Peyer's patch (tissue), 4 donors: ENCODE results near the gene EYA2. TPM values are rescaled to one million over a fixed set of nuclear protein-coding genes. Genes with fewer than 3 reads are reported as not detected.

Experiments
- DNase-seq, 3 donors: peaks; one replicate each; pipeline ENCODE4 v3.0.0-alpha.2; 2017 to 2019
- H3K27ac ChIP-seq, 4 donors: fragments of 200-600 bp; sonication (generic); one replicate each; pipeline ENCODE4 v1.5.1; 2016 to 2019
- H3K27me3 ChIP-seq, 2 donors: fragments of 200-600 bp; sonication (generic); one replicate each; pipeline ENCODE4 v1.5.1; 2019
- H3K36me3 ChIP-seq, 3 donors: fragments of 200-600 bp; sonication (generic); one replicate each; pipeline ENCODE4 v1.5.1; 2016 to 2019
- H3K4me1 ChIP-seq, 4 donors: fragments of 200-600 bp; sonication (generic); one replicate each; pipeline ENCODE4 v1.5.1; 2016 to 2019
- H3K4me3 ChIP-seq, 4 donors: fragments of 200-600 bp; sonication (generic); 1 replicate in 3 of 4; 2 replicates in 1 of 4; pipeline ENCODE4 v1.5.1; 2016 to 2019; ENCODE audit warnings: mild to moderate bottlenecking in 1 of 4
- H3K9me3 ChIP-seq, 4 donors: fragments of 200-600 bp; sonication (generic); one replicate each; pipeline ENCODE4 v1.5.1; 2016 to 2019; ENCODE audit warnings: mild to moderate bottlenecking in 1 of 4
- CTCF ChIP-seq, 6 experiments: fragments of 450-650 bp in 4 of 6; fragments of 200-600 bp in 2 of 6; sonication (generic) in 1 of 6; IDR thresholded peaks; one replicate each; pipeline ENCODE4 v1.5.1; 2017 to 2019; ENCODE audit warnings: antibody characterized with exemption in 6 of 6, mild to moderate bottlenecking in 3 of 6, moderate library complexity in 1 of 6
- POLR2A ChIP-seq, 2 donors: fragments of 450-650 bp; IDR thresholded peaks; one replicate each; pipeline ENCODE4 v1.5.1; 2017; ENCODE audit warnings: antibody characterized with exemption in 2 of 2, mild to moderate bottlenecking in 2 of 2, moderate library complexity in 2 of 2
- total RNA-seq, 4 donors: library from RNA; depleted of rRNA; stranded (reverse); fragments of >200 nt; gene quantifications; one replicate each; pipeline ENCODE4 v1.1.0, GENCODE V29; 2016

EYA2 gene
- total RNA-seq, 4 donors from 2014 or later = 0.40 to 1.7 TPM; not detected in 2

- Histone ChIP-seq H3K4me1 (no peaks in the 10 kb centered on the region), H3K9me3 (no peaks in the 10 kb centered on the region), H3K27ac (no peak overlapping the region), H3K4me3 (no peak overlapping the region), H3K27me3 (no peaks in the 10 kb centered on the region), H3K36me3 (no peaks in the 10 kb centered on the region)
- TF ChIP-seq POLR2A (IDR thresholded peaks at IDR 0.05) (no peak), CTCF (IDR thresholded peaks at IDR 0.05) (no peak)
- no peak for DNase-seq
These were observed 135.2 kb downstream of the EYA2 start for GRCh38 chr20:47029845-47030244.

GRCh38 chr20:47030271-47030810, 135.7 kb downstream of the EYA2 start:
- no peak for TF ChIP-seq CTCF (IDR thresholded peaks at IDR 0.05)
- Histone ChIP-seq H3K27me3 (no peaks in the 10 kb centered on the region), H3K36me3 (no peaks in the 10 kb centered on the region), H3K27ac (no peak overlapping the region), H3K9me3 (no peaks in the 10 kb centered on the region), H3K4me3 (no peak overlapping the region), H3K4me1 (no peaks in the 10 kb centered on the region)
- no peak for DNase-seq

DNA sequence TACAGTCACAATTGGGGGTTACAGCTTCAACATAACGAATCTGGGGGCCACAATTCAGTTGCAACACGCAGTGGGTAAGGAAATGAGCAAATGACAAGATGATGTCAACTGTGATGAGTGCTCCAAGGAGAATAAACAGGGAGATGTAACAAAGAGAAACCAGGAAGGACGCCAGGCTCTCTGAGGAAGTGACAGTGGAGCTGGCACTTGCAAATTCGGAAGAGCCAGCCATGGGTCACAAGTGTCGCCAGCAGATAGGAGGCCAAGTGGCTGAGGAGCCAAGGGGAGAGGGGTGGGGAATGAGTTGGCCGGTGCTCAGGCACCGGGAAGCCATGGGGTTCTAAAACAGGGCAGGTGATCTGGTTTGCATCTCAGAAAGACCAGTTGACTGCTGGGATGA, 136.4 kb downstream of the EYA2 start:
- H3K36me3 ChIP-seq = no peaks in the 10 kb centered on the region
- no peak overlapping the region for H3K27ac ChIP-seq
- TF ChIP-seq POLR2A (IDR thresholded peaks at IDR 0.05) (no peak), CTCF (IDR thresholded peaks at IDR 0.05) (no peak)
- DNase-seq = no peak
- no peaks in the 10 kb centered on the region for H3K4me1 ChIP-seq
- H3K4me3 ChIP-seq = no peak overlapping the region
- no peaks in the 10 kb centered on the region for H3K27me3 ChIP-seq
- H3K9me3 ChIP-seq = no peaks in the 10 kb centered on the region

DNA sequence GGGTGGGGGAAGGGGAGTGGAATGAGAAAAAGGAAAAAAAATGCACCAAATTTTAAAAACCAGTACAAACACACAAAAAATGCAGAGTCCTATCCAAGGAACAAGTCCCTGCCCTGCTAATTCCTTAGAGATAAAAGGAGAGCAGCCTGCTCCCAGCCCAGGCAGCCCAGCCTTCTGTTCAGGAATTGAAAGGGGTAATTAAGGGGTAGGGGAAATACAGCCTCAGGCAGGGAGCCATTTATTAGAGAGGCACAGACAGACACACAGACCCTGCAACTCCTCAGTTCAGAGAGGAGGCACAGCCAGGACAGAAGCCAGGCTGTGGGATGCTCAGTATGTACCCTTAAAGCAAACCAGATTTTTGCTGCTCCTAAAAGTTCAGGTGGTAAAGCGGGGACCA, 137.2 kb downstream of the EYA2 start:
- no peak overlapping the region for H3K27ac ChIP-seq
- no peaks in the 10 kb centered on the region for H3K9me3 ChIP-seq
- H3K4me1 ChIP-seq = no peaks in the 10 kb centered on the region
- DNase-seq = no peak
- TF ChIP-seq CTCF (IDR thresholded peaks at IDR 0.05) (no peak), POLR2A (IDR thresholded peaks at IDR 0.05) (no peak)
- H3K36me3 ChIP-seq = no peaks in the 10 kb centered on the region
- H3K27me3 ChIP-seq = no peaks in the 10 kb centered on the region
- H3K4me3 ChIP-seq = no peak overlapping the region

DNA sequence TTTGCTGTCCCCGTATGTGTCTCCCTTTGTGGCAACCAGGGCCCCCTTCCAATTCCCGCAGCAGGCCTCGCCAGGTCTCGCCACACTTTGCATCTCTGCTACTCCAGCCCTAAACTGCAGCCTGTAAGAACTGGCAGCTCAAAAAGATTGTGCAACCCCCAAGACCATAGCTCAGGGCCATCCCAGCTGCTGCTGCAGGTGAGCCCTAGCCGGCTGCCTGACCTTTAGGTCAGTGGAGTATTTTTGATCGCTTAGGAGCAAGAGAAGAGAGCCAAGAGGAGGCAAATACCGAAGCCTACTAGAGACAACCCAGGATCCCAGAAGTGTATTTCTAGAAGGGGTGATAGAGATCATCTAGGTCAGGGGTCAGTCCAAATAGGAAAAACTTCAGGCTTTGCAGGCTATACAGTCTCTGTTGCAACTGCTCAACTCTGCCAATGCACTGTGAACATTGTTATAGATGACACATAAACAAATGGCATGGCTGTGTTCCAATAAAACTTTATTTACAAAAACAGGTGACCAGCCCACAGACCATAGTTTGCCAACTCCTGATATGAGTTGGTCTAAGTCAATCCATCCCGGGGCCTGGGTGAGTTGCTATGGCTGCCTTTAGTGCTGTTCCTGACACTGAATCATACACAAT, 138.4 kb downstream of the EYA2 start:
- Histone ChIP-seq H3K27ac (no peak overlapping the region), H3K4me1 (no peaks in the 10 kb centered on the region), H3K27me3 (no peaks in the 10 kb centered on the region), H3K36me3 (no peaks in the 10 kb centered on the region), H3K4me3 (no peak overlapping the region), H3K9me3 (no peaks in the 10 kb centered on the region)
- TF ChIP-seq CTCF (IDR thresholded peaks at IDR 0.05) = no peak
- TF ChIP-seq POLR2A (IDR thresholded peaks at IDR 0.05) = no peak
- no peak for DNase-seq
